Skeletal muscle tissue (tissue), 4 donors: ENCODE measurements around the gene ARCN1. TPM values are rescaled to one million over a fixed set of nuclear protein-coding genes. Genes with fewer than 3 reads are reported as not detected.

Experiments used
- H3K27ac ChIP-seq: one replicate; pipeline ENCODE4 v1.7.0; 2013; ENCODE audit warnings: mild to moderate bottlenecking, low read depth, low read length, inconsistent platforms
- H3K27me3 ChIP-seq, 3 donors: one replicate each; pipeline ENCODE4 v1.7.0; 2013; ENCODE audit warnings: low read length in 3 of 3; ENCODE audit not compliant: control insufficient read depth in 3 of 3, insufficient read depth in 3 of 3
- H3K36me3 ChIP-seq, 3 donors: one replicate each; pipeline ENCODE4 v1.7.0; 2013; ENCODE audit warnings: low read length in 3 of 3; ENCODE audit not compliant: control insufficient read depth in 3 of 3, insufficient read depth in 3 of 3
- H3K4me1 ChIP-seq, 3 donors: one replicate each; pipeline ENCODE4 v1.7.0; 2013; ENCODE audit warnings: low read length in 3 of 3, mild to moderate bottlenecking in 3 of 3; ENCODE audit not compliant: control insufficient read depth in 3 of 3, insufficient read depth in 3 of 3
- H3K4me3 ChIP-seq, 3 donors: one replicate each; pipeline ENCODE4 v1.7.0; 2013; ENCODE audit warnings: low read length in 3 of 3
- H3K9ac ChIP-seq, 3 donors: one replicate each; pipeline ENCODE4 v1.7.0; 2013; ENCODE audit warnings: low read length in 3 of 3, mild to moderate bottlenecking in 3 of 3, moderate library complexity in 2 of 3, low read depth in 1 of 3
- H3K9me3 ChIP-seq, 3 donors: one replicate each; pipeline ENCODE4 v1.7.0; 2013; ENCODE audit warnings: low read length in 3 of 3; ENCODE audit not compliant: control insufficient read depth in 3 of 3
- total RNA-seq: library from RNA; depleted of rRNA; stranded (reverse); fragments of >200 nt; gene quantifications from one replicate; pipeline ENCODE4 v1.2.3, GENCODE V29; 2014
- donor health status: Osteomylitis.

ARCN1 gene
- total RNA-seq, 1 donor from 2014 or later: 61.1 TPM

- Histone ChIP-seq H3K4me3 (no peak overlapping the region), H3K9ac (peak overlapping the region in 1 of 3 donors; percentile 19), H3K27me3 (no peaks in the 10 kb centered on the region), H3K36me3 (peaks cover 15 to 29% (median 16%) of the 10 kb centered on the region in 3 donors), H3K27ac (peak overlapping the region; percentile 84), H3K9me3 (no peaks in the 10 kb centered on the region), H3K4me1 (peaks cover 60 to 73% (median 67%) of the 10 kb centered on the region in 3 donors)
These were observed 46.1 kb downstream of the ARCN1 start for GRCh38 chr11:118618115-118618990.

GRCh38 chr11:118618991-118619375, 46.8 kb downstream of the ARCN1 start:
- peaks cover 11 to 23% (median 15%) of the 10 kb centered on the region in 3 donors for H3K36me3 ChIP-seq
- H3K27me3 ChIP-seq: no peaks in the 10 kb centered on the region
- no peak overlapping the region for H3K4me3 ChIP-seq
- peak overlapping the region in 2 of 3 donors; percentile 9 to 32 for H3K9ac ChIP-seq
- peak overlapping the region; percentile 84 for H3K27ac ChIP-seq
- no peaks in the 10 kb centered on the region for H3K9me3 ChIP-seq
- peaks cover 64 to 75% (median 72%) of the 10 kb centered on the region in 3 donors for H3K4me1 ChIP-seq

DNA sequence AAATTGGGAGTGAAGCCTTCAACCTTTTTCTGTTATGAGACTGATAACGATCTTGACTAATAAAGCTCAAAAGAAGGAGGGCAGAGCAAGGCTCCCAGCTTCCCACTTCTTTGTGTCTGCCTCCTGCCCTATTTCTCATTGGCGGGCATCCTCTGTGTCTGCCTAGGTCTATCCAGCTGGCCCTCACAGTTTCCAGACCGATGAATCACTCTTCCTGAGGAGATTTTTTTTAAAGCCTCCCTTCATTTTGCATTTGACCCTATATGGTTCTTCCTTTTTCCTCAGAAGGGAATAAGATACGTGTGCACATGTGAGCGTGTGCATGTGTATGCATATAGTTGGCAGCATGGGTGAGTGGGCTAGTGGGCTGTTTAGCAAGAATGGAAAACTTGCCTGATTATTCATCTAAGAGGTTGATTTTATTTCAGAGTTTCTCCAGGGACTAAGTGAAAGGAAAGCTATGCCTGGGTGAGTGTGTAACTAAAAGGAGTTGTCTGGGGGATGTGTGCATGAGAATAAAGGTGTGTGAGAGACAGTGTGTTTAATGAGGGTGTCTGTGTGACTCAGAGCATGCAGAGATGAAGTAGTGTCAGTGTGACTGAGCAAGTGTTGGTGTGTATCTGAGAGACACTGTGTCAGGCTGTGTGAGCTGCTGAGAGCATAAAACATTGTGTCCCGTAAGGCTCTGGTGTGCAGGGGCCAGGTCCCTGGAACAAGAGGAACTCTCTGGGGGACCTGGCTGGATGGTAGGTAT, 47.4 kb downstream of the ARCN1 start:
- Histone ChIP-seq H3K4me1 (peaks cover 64 to 72% (median 72%) of the 10 kb centered on the region in 3 donors), H3K27ac (peak overlapping the region; percentile 84), H3K27me3 (no peaks in the 10 kb centered on the region), H3K36me3 (peaks cover 6 to 19% (median 11%) of the 10 kb centered on the region in 3 donors), H3K9me3 (no peaks in the 10 kb centered on the region), H3K9ac (peak overlapping the region in 2 of 3 donors; percentile 9 to 32), H3K4me3 (no peak overlapping the region)

DNA sequence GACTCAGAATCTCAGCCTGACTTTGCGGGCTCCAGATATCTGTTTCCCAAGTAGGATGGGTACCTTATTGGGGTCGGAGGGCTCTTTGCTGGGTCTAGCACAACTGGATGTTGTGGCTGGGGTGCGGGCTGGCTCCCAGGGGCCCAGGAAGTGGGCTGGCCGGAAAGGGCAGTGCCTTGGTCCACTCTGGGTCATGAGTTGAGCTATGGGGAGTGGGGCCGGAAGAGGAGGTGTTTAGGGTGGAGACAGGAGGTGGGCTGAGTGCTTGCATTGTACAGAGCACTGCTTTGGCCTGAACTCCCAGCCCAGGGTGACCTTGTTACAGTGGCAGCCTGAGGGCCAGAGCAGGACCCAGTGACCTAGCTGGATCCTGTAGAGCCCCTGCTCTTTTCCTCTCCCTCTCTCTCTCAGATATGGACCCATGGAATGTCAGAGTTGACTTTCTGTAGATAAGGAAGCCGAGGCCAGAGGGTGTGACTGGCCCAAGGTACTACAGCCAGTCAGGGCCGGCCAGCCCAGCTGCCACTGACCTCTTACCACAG, 48.4 kb downstream of the ARCN1 start:
- H3K27me3 ChIP-seq: no peaks in the 10 kb centered on the region
- H3K36me3 ChIP-seq: peaks cover 15 to 21% (median 19%) of the 10 kb centered on the region in 3 donors
- peak overlapping the region; percentile 99 for H3K27ac ChIP-seq
- H3K9ac ChIP-seq: peak overlapping the region; percentile 1 to 87 (median 85)
- H3K4me1 ChIP-seq: peaks cover 69 to 82% (median 74%) of the 10 kb centered on the region in 3 donors
- H3K9me3 ChIP-seq: no peaks in the 10 kb centered on the region
- H3K4me3 ChIP-seq: peak overlapping the region; percentile 35 to 66 (median 60)

GRCh38 chr11:118621071-118621783, 49.0 kb downstream of the ARCN1 start:
- Histone ChIP-seq H3K36me3 (peaks cover 10 to 20% (median 15%) of the 10 kb centered on the region in 3 donors), H3K9me3 (no peaks in the 10 kb centered on the region), H3K27ac (peak overlapping the region; percentile 99), H3K9ac (peak overlapping the region; percentile 76 to 87 (median 85)), H3K4me1 (peaks cover 68 to 81% (median 70%) of the 10 kb centered on the region in 3 donors), H3K27me3 (no peaks in the 10 kb centered on the region), H3K4me3 (peak overlapping the region; percentile 60 to 82 (median 66))

- no peaks in the 10 kb centered on the region for H3K9me3 ChIP-seq
- no peaks in the 10 kb centered on the region for H3K27me3 ChIP-seq
- H3K27ac ChIP-seq: peak overlapping the region; percentile 99
- H3K9ac ChIP-seq: peak overlapping the region; percentile 76 to 87 (median 85)
- H3K4me1 ChIP-seq: peaks cover 66 to 77% (median 66%) of the 10 kb centered on the region in 3 donors
- H3K4me3 ChIP-seq: peak overlapping the region; percentile 60 to 82 (median 66)
- peaks cover 11 to 19% (median 12%) of the 10 kb centered on the region in 3 donors for H3K36me3 ChIP-seq
These were observed 49.7 kb downstream of the ARCN1 start for GRCh38 chr11:118621784-118622375.

- peak overlapping the region; percentile 99 for H3K27ac ChIP-seq
These were observed 50.4 kb downstream of the ARCN1 start for GRCh38 chr11:118622376-118623268.

DNA sequence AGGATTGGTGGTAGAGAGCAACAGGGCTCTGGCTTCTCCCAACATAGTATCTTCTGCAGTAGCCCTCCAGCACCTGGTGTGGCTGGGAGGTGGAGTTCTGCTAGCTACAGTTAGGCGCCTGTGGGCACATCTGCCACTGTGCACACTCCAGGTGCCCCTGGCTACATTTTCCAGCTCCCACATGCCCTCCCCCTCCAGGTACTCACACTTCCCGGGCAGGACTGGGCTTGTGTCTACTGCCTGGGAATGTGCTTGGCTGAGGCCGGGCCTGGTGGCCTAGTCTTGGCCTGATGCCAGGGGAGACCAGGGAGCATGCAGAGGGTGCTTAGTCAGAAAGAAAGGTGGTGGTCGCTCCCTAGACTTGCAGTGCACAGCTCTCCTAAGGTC, 51.1 kb downstream of the ARCN1 start:
- no peaks in the 10 kb centered on the region for H3K27me3 ChIP-seq
- no peaks in the 10 kb centered on the region for H3K9me3 ChIP-seq
- H3K27ac ChIP-seq: peak overlapping the region; percentile 99
- H3K4me3 ChIP-seq: peak overlapping the region in 2 of 3 donors; percentile 39 to 52
- peaks cover 60 to 75% (median 67%) of the 10 kb centered on the region in 3 donors for H3K4me1 ChIP-seq
- H3K9ac ChIP-seq: peak overlapping the region; percentile 43 to 87 (median 85)
- peaks cover 22 to 24% (median 22%) of the 10 kb centered on the region in 3 donors for H3K36me3 ChIP-seq

More at GRCh38 chr11:118622376-118623268, 50.4 kb downstream of the ARCN1 start:
- Histone ChIP-seq H3K9ac (peak overlapping the region; percentile 76 to 87 (median 85)), H3K4me1 (peaks cover 60 to 75% (median 67%) of the 10 kb centered on the region in 3 donors), H3K27me3 (no peaks in the 10 kb centered on the region), H3K4me3 (peak overlapping the region; percentile 60 to 82 (median 66)), H3K9me3 (no peaks in the 10 kb centered on the region), H3K36me3 (peaks cover 18 to 19% (median 18%) of the 10 kb centered on the region in 3 donors)
